GM18502 (cell line): ENCODE results near the gene CADPS.
"Not testable (repeated sequence)": the region's sequence is repeated elsewhere in the genome, so short reads cannot be mapped to it uniquely, and the experiment has no call there.

Experiments used
- ATAC-seq: cut with Tn5 transposase; IDR thresholded peaks from one replicate; pipeline ENCODE4 v1.9.1; 2021; ENCODE audit warnings: mild to moderate bottlenecking; ENCODE audit not compliant: unreplicated experiment, poor library complexity

Gene CADPS

GRCh38 chr3:62604751-62605351 lies 270.4 kb downstream of the CADPS start:
- no peak for ATAC-seq

GRCh38 chr3:62604298-62604697 lies 270.9 kb downstream of the CADPS start:
- no peak for ATAC-seq

- ATAC-seq = no peak
These were observed 272.2 kb downstream of the CADPS start for GRCh38 chr3:62602987-62603386.

- ATAC-seq = no peak
These were observed 273.0 kb downstream of the CADPS start for GRCh38 chr3:62602129-62602770.

- no peak for ATAC-seq
These were observed 273.8 kb downstream of the CADPS start for GRCh38 chr3:62601238-62602070.

- ATAC-seq = no peak
These were observed 275.2 kb downstream of the CADPS start for GRCh38 chr3:62600033-62600432.

GRCh38 chr3:62597491-62597890 lies 277.7 kb downstream of the CADPS start:
- ATAC-seq = no peak

GRCh38 chr3:62592408-62592807 lies 282.8 kb downstream of the CADPS start:
- ATAC-seq = no peak

GRCh38 chr3:62589078-62589477 lies 286.1 kb downstream of the CADPS start:
- no peak for ATAC-seq

- ATAC-seq = no peak
These were observed 287.6 kb downstream of the CADPS start for GRCh38 chr3:62587579-62588031.

- no peak for ATAC-seq
These were observed 288.0 kb downstream of the CADPS start for GRCh38 chr3:62587169-62587568.

GRCh38 chr3:62586356-62586755 lies 288.9 kb downstream of the CADPS start:
- ATAC-seq = no peak

- ATAC-seq = no peak
These were observed 289.4 kb downstream of the CADPS start for GRCh38 chr3:62585861-62586260.

- ATAC-seq = no peak
These were observed 290.6 kb downstream of the CADPS start for GRCh38 chr3:62584636-62585035.

GRCh38 chr3:62582495-62583172 lies 292.6 kb downstream of the CADPS start:
- ATAC-seq = no peak

GRCh38 chr3:62580485-62580884 lies 294.7 kb downstream of the CADPS start:
- not testable (repeated sequence) for ATAC-seq

- ATAC-seq = no peak
These were observed 298.1 kb downstream of the CADPS start for GRCh38 chr3:62577153-62577552.

- ATAC-seq = no peak
These were observed 300.8 kb downstream of the CADPS start for GRCh38 chr3:62574266-62574898.

GRCh38 chr3:62571916-62572315 lies 303.3 kb downstream of the CADPS start:
- no peak for ATAC-seq

GRCh38 chr3:62570888-62571287 lies 304.3 kb downstream of the CADPS start:
- ATAC-seq = no peak
